GM18907 (cell line): ENCODE measurements around the gene TMEM47.

Experiments
- ATAC-seq: cut with Tn5 transposase; IDR thresholded peaks from one replicate; pipeline ENCODE4 v1.9.1; 2021; ENCODE audit warnings: mild to moderate bottlenecking, moderate library complexity; ENCODE audit not compliant: unreplicated experiment

Gene TMEM47

GRCh38 chrX:34586346-34586911 lies 70.7 kb downstream of the TMEM47 start:
- ATAC-seq: no peak

- no peak for ATAC-seq
These were observed 71.5 kb downstream of the TMEM47 start for GRCh38 chrX:34585561-34585960.

GRCh38 chrX:34584781-34585180 lies 72.3 kb downstream of the TMEM47 start:
- no peak for ATAC-seq

- ATAC-seq: no peak
These were observed 77.0 kb downstream of the TMEM47 start for GRCh38 chrX:34580069-34580468.

- ATAC-seq: no peak
These were observed 78.8 kb downstream of the TMEM47 start for GRCh38 chrX:34578237-34578636.
